ENCODE data around the gene IRS1.

Gene IRS1

GRCh38 chr2:226796012-226796839 lies 3.4 kb downstream of the IRS1 start:
- no peaks in the 10 kb centered on the region for H3K27me3 ChIP-seq
- intact Hi-C loops (cut with DNase I; ENCODE audit: low total_unique reads): loop anchor here (10.0 kb wide), 1 partner anchor 321 kb away; no protein-coding TSS in a partner anchor
- H3K36me3 ChIP-seq: peaks cover 0 to 28% (median 19%) of the 10 kb centered on the region in 3 donors
- no peaks in the 10 kb centered on the region for H3K9me3 ChIP-seq
- no peak for DNase-seq
- H3K4me1 ChIP-seq: peaks cover 0 to 70% (median 51%) of the 10 kb centered on the region in 4 donors
- TF ChIP-seq CTCF (IDR thresholded peaks at IDR 0.05): no peak
- H3K4me3 ChIP-seq: peak overlapping the region; percentile 44 to 45
- peak overlapping the region; percentile 88 to 96 for H3K27ac ChIP-seq

- peak overlapping the region; percentile 44 to 45 for H3K4me3 ChIP-seq
- H3K4me1 ChIP-seq: peaks cover 0 to 72% (median 52%) of the 10 kb centered on the region in 4 donors
Observed at GRCh38 chr2:226795281-226796011, 4.2 kb downstream of the IRS1 start.

GRCh38 chr2:226794751-226795171 lies 4.9 kb downstream of the IRS1 start:
- DNase-seq: no peak
- Histone ChIP-seq H3K9me3 (no peaks in the 10 kb centered on the region), H3K4me1 (peaks cover 0 to 74% (median 51%) of the 10 kb centered on the region in 4 donors), H3K36me3 (peaks cover 0 to 28% (median 19%) of the 10 kb centered on the region in 3 donors), H3K27me3 (no peaks in the 10 kb centered on the region), H3K27ac (peak overlapping the region; percentile 88 to 96), H3K4me3 (peak overlapping the region; percentile 44 to 45)
- no peak for TF ChIP-seq CTCF (IDR thresholded peaks at IDR 0.05)
- intact Hi-C loops (cut with DNase I; ENCODE audit: low total_unique reads): loop anchor here (5.0 to 10.0 kb wide), 2 partner anchors 132 to 320 kb away; no protein-coding TSS in a partner anchor

More at GRCh38 chr2:226795281-226796011, 4.2 kb downstream of the IRS1 start:
- H3K36me3 ChIP-seq: peaks cover 0 to 28% (median 19%) of the 10 kb centered on the region in 3 donors
- intact Hi-C loops (cut with DNase I; ENCODE audit: low total_unique reads): loop anchor here (10.0 kb wide), 1 partner anchor 321 kb away; no protein-coding TSS in a partner anchor
- H3K27me3 ChIP-seq: no peaks in the 10 kb centered on the region
- H3K27ac ChIP-seq: peak overlapping the region; percentile 88 to 96
- H3K9me3 ChIP-seq: no peaks in the 10 kb centered on the region
- peak in 1 of 2 experiments; percentile 4 for TF ChIP-seq CTCF (IDR thresholded peaks at IDR 0.05)
- DNase-seq: peak; percentile 23 to 68

GRCh38 chr2:226794196-226794661 lies 5.4 kb downstream of the IRS1 start:
- H3K36me3 ChIP-seq: peaks cover 0 to 28% (median 19%) of the 10 kb centered on the region in 3 donors
- peak overlapping the region; percentile 88 to 96 for H3K27ac ChIP-seq
- peak overlapping the region; percentile 44 to 45 for H3K4me3 ChIP-seq
- no peak for TF ChIP-seq CTCF (IDR thresholded peaks at IDR 0.05)
- DNase-seq: no peak
- H3K27me3 ChIP-seq: no peaks in the 10 kb centered on the region
- H3K9me3 ChIP-seq: no peaks in the 10 kb centered on the region
- intact Hi-C loops (cut with DNase I; ENCODE audit: low total_unique reads): loop anchor here (5.0 to 10.0 kb wide), 2 partner anchors 132 to 319 kb away; no protein-coding TSS in a partner anchor
- peaks cover 0 to 79% (median 55%) of the 10 kb centered on the region in 4 donors for H3K4me1 ChIP-seq

GRCh38 chr2:226793646-226794045 lies 6.0 kb downstream of the IRS1 start:
- DNase-seq: no peak
- Histone ChIP-seq H3K9me3 (no peaks in the 10 kb centered on the region), H3K4me1 (peaks cover 0 to 85% (median 57%) of the 10 kb centered on the region in 4 donors), H3K4me3 (peak overlapping the region; percentile 44 to 45), H3K36me3 (peaks cover 0 to 28% (median 19%) of the 10 kb centered on the region in 3 donors), H3K27ac (peak overlapping the region; percentile 88 to 96), H3K27me3 (no peaks in the 10 kb centered on the region)
- intact Hi-C loops (cut with DNase I; ENCODE audit: low total_unique reads): loop anchor here (5.0 to 10.0 kb wide), 2 partner anchors 131 to 319 kb away; no protein-coding TSS in a partner anchor
- no peak for TF ChIP-seq CTCF (IDR thresholded peaks at IDR 0.05)

Data from tibial artery (tissue), 4 donors.